ENCODE results near the gene FRMPD4.
"Not testable (repeated sequence)": the region's sequence is repeated elsewhere in the genome, so short reads cannot be mapped to it uniquely, and the experiment has no call there.

Gene FRMPD4

GRCh38 chrX:12138361-12139313 is at the start of gene FRMPD4:
Gene FRMPD4 (plus strand): TSS chrX:12138473. CDS start chrX:12138972, 499 bp downstream.
- DNase-seq = no peak

- no peak for DNase-seq
Measured at GRCh38 chrX:12089740-12090139, 48.5 kb upstream of the FRMPD4 start.

GRCh38 chrX:12113321-12113720 is 25.0 kb upstream of the FRMPD4 start:
- no peak for DNase-seq

- DNase-seq = no peak
Measured at GRCh38 chrX:12115377-12115776, 22.9 kb upstream of the FRMPD4 start.

- no peak for DNase-seq
Measured at GRCh38 chrX:12118134-12118533, 20.1 kb upstream of the FRMPD4 start.

- DNase-seq = no peak
Measured at GRCh38 chrX:12128017-12128416, 10.3 kb upstream of the FRMPD4 start.

GRCh38 chrX:12137951-12138360 is 317 bp upstream of the FRMPD4 start:
- DNase-seq = no peak

- no peak for DNase-seq
Measured at GRCh38 chrX:12139934-12140611, 1.8 kb downstream of the FRMPD4 start.

GRCh38 chrX:12141511-12141910 is 3.2 kb downstream of the FRMPD4 start:
- DNase-seq = no peak

GRCh38 chrX:12142661-12143060 is 4.4 kb downstream of the FRMPD4 start:
- DNase-seq = no peak

GRCh38 chrX:12145402-12145801 is 7.1 kb downstream of the FRMPD4 start:
- no peak for DNase-seq

GRCh38 chrX:12149670-12150407 is 11.6 kb downstream of the FRMPD4 start:
- no peak for DNase-seq

- no peak for DNase-seq
Measured at GRCh38 chrX:12153317-12153716, 15.0 kb downstream of the FRMPD4 start.

GRCh38 chrX:12153741-12154140 is 15.5 kb downstream of the FRMPD4 start:
- DNase-seq = no peak

GRCh38 chrX:12159799-12160198 is 21.5 kb downstream of the FRMPD4 start:
- DNase-seq = no peak

GRCh38 chrX:12162420-12162819 is 24.1 kb downstream of the FRMPD4 start:
- no peak for DNase-seq

GRCh38 chrX:12164180-12164579 is 25.9 kb downstream of the FRMPD4 start:
- DNase-seq = not testable (repeated sequence)

GRCh38 chrX:12170755-12171154 is 32.5 kb downstream of the FRMPD4 start:
- no peak for DNase-seq

GRCh38 chrX:12174358-12174757 is 36.1 kb downstream of the FRMPD4 start:
- no peak for DNase-seq

- DNase-seq = no peak
Measured at GRCh38 chrX:12197030-12197429, 58.8 kb downstream of the FRMPD4 start.

GRCh38 chrX:12206413-12206812 is 68.1 kb downstream of the FRMPD4 start:
- no peak for DNase-seq

- DNase-seq = no peak
Measured at GRCh38 chrX:12210196-12210815, 72.0 kb downstream of the FRMPD4 start.

GRCh38 chrX:12210971-12211370 is 72.7 kb downstream of the FRMPD4 start:
- no peak for DNase-seq
